ENCODE data around the gene SAMMSON.

DNA sequence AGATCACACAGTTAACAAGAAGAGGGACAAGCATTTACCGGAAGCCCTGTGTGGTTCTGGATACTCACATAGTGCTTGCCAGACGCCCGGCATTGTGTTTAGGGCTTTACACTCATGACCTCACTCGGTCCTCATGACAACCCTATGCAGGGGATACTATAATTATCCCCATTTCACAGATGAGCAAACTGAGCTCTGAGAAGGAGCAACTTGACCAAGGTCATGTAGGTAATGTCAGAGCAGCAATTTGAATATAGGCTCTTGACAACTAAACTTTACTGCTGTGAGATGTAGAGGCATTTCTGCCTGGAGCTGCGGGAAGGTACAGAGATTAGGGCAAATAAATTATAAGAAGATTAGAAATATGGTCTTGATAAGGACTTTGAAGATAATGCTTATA lies 70.0 kb downstream of the SAMMSON start:
- TF ChIP-seq, protein P1, sequence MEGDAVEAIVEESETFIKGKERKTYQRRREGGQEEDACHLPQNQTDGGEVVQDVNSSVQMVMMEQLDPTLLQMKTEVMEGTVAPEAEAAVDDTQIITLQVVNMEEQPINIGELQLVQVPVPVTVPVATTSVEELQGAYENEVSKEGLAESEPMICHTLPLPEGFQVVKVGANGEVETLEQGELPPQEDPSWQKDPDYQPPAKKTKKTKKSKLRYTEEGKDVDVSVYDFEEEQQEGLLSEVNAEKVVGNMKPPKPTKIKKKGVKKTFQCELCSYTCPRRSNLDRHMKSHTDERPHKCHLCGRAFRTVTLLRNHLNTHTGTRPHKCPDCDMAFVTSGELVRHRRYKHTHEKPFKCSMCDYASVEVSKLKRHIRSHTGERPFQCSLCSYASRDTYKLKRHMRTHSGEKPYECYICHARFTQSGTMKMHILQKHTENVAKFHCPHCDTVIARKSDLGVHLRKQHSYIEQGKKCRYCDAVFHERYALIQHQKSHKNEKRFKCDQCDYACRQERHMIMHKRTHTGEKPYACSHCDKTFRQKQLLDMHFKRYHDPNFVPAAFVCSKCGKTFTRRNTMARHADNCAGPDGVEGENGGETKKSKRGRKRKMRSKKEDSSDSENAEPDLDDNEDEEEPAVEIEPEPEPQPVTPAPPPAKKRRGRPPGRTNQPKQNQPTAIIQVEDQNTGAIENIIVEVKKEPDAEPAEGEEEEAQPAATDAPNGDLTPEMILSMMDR (IDR thresholded peaks at IDR 0.05; ENCODE audit: low read depth, low read length) = no peak
- no peak for TF ChIP-seq EZH2phosphoT487 (IDR thresholded peaks at IDR 0.05; ENCODE audit: low read depth)

Data from OCI-LY3 (cell line).